Keratinocyte (primary cell): Measurements from ENCODE around the gene ANGPT4. TPM values are rescaled to one million over a fixed set of nuclear protein-coding genes. Genes with fewer than 3 reads are reported as not detected.

Experiments used
- DNase-seq: peaks from one replicate; pipeline ENCODE4 v3.0.0-alpha.2; 2011; ENCODE audit warnings: low read depth, missing footprints, low spot score
- FAIRE-seq: peaks from 2 replicates; lab custom pipeline; 2011; peaks lifted over from hg19 to GRCh38; lab: Jason Lieb, UNC
- H2AFZ ChIP-seq: 2 replicates; pipeline ENCODE4 v1.6.0; 2012; ENCODE audit warnings: low read length, control low read depth, inconsistent platforms; ENCODE audit not compliant: control insufficient read depth
- H3K27ac ChIP-seq: 2 replicates; pipeline ENCODE4 v1.5.1; 2011; ENCODE audit warnings: low read length; ENCODE audit not compliant: control insufficient read depth, insufficient read depth
- H3K27me3 ChIP-seq: 3 replicates; pipeline ENCODE4 v1.6.0; 2011; ENCODE audit warnings: low read length; ENCODE audit not compliant: control insufficient read depth, insufficient read depth; ENCODE audit errors: extremely low read depth
- H3K36me3 ChIP-seq, 2 experiments: 2 replicates in 1 of 2; 3 replicates in 1 of 2; pipeline ENCODE4 v1.5.1; 2011; ENCODE audit warnings: low read length in 2 of 2, mild to moderate bottlenecking in 1 of 2; ENCODE audit not compliant: control insufficient read depth in 2 of 2, insufficient read depth in 2 of 2; ENCODE audit errors: extremely low read depth in 1 of 2
- H3K4me1 ChIP-seq: 3 replicates; pipeline ENCODE4 v1.5.1; 2011; ENCODE audit warnings: low read length; ENCODE audit not compliant: control insufficient read depth, insufficient read depth; ENCODE audit errors: extremely low read depth
- H3K4me2 ChIP-seq: 3 replicates; pipeline ENCODE4 v1.6.0; 2011; ENCODE audit warnings: low read depth, low read length; ENCODE audit not compliant: control insufficient read depth, insufficient read depth; ENCODE audit errors: extremely low read depth
- H3K4me3 ChIP-seq, 3 experiments: fragments of 200-600 bp in 1 of 3; sonication (generic) in 1 of 3; 2 replicates in 2 of 3; 3 replicates in 1 of 3; pipeline ENCODE4 v1.5.1; 2011 to 2016; ENCODE audit warnings: low read length in 3 of 3, mild to moderate bottlenecking in 3 of 3, control low read depth in 2 of 3, inconsistent platforms in 1 of 3, low read depth in 1 of 3, mixed read lengths in 1 of 3, mixed run types in 1 of 3, moderate library complexity in 1 of 3; ENCODE audit not compliant: control insufficient read depth in 2 of 3, insufficient read depth in 2 of 3; ENCODE audit errors: extremely low read depth in 1 of 3
- H3K79me2 ChIP-seq: 2 replicates; pipeline ENCODE4 v1.6.0; 2012; ENCODE audit warnings: low read length; ENCODE audit not compliant: control insufficient read depth, insufficient read depth
- H3K9ac ChIP-seq: 3 replicates; pipeline ENCODE4 v1.6.0; 2011; ENCODE audit warnings: low read length; ENCODE audit not compliant: control insufficient read depth, insufficient read depth; ENCODE audit errors: extremely low read depth
- H3K9me1 ChIP-seq: 3 replicates; pipeline ENCODE4 v1.6.0; 2011; ENCODE audit warnings: low read length; ENCODE audit not compliant: control insufficient read depth, insufficient read depth; ENCODE audit errors: extremely low read depth
- H3K9me3 ChIP-seq: 2 replicates; pipeline ENCODE4 v1.5.1; 2012; ENCODE audit warnings: low read depth, low read length; ENCODE audit not compliant: control insufficient read depth
- H4K20me1 ChIP-seq: 3 replicates; pipeline ENCODE4 v1.6.0; 2011; ENCODE audit warnings: low read length; ENCODE audit not compliant: control insufficient read depth, insufficient read depth; ENCODE audit errors: extremely low read depth
- EZH2 ChIP-seq: IDR thresholded peaks from one replicate; pipeline ENCODE4 v1.6.1; 2012; ENCODE audit warnings: inconsistent platforms, mild to moderate bottlenecking, low read length, moderate library complexity
- dilution Hi-C: fragments of 300-500 bp; cut with MboI; formaldehyde crosslinking; loops from one replicate; pipeline ENCODE4 v1.7.0; 2020; ENCODE audit warnings: low sequenced_read_pairs; ENCODE audit not compliant: extremely low pct_ligation_motif_present
- polyA plus RNA-seq, 5 experiments: library from polyadenylated mRNA; depleted of rRNA in 3 of 5; stranded (reverse) in 3 of 5; stranded (forward) in 1 of 5; unstranded in 1 of 5; fragments of >200 nt; gene quantifications; 1 replicate in 1 of 5; 2 replicates in 3 of 5; 3 replicates in 1 of 5; pipeline versions ENCODE4 v1.2.1 to v1.2.3, GENCODE V29; 2011 to 2012; ENCODE audit warnings: missing spikeins in 2 of 5, low read depth in 1 of 5, low replicate concordance in 1 of 5
- TF ChIP-seq, protein P1 (sequence below), 3 experiments: IDR thresholded peaks in 1 of 3; conservative IDR thresholded peaks in 1 of 3; optimal IDR thresholded peaks in 1 of 3; 2 replicates in 2 of 3; 3 replicates in 1 of 3; pipeline versions ENCODE3 to v1.5.1; 2011; ENCODE audit warnings: low read length in 3 of 3, mild to moderate bottlenecking in 3 of 3, moderate library complexity in 2 of 3, control low read depth in 1 of 3, inconsistent platforms in 1 of 3; ENCODE audit not compliant: insufficient read depth in 2 of 3; ENCODE audit errors: extremely low read depth in 1 of 3

The ANGPT4 gene
- polyA plus RNA-seq, 1 donor (not counting 4 experiments of a cell fraction or from before 2014, with no cell fraction given), result not detected

DNA sequence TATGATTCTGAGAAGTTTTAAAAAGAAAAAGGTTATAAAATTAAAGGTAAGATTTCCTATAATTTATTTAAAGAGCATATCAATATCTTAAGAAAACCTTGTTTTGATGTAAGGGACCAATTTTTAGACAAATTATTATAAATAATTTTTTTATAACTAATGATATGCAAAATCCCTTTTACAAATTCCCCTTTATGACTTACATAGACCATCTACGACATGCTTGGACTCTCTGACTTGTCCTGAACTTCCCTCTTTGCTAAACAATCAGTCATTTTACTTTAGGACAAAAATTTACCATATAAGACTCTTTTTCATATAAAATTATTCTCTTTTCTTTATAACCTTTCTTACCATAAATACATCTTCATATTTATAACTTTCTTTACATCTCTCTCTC is 15.3 kb upstream of the ANGPT4 start:
- Histone ChIP-seq H4K20me1 (no peaks in the 10 kb centered on the region), H3K4me1 (no peaks in the 10 kb centered on the region), H3K27ac (no peak overlapping the region), H3K27me3 (no peaks in the 10 kb centered on the region), H3K9ac (no peak overlapping the region), H3K4me3 (no peak overlapping the region), H3K9me3 (peaks cover 5% of the 10 kb centered on the region), H3K36me3 (no peaks in the 10 kb centered on the region), H3K9me1 (no peaks in the 10 kb centered on the region), H3K4me2 (no peak overlapping the region), H2AFZ (no peak overlapping the region), H3K79me2 (no peaks in the 10 kb centered on the region)
- dilution Hi-C loops, result no loop called here
- FAIRE-seq (no peak), DNase-seq (no peak)
- TF ChIP-seq EZH2, result no peak
- TF ChIP-seq, protein P1, sequence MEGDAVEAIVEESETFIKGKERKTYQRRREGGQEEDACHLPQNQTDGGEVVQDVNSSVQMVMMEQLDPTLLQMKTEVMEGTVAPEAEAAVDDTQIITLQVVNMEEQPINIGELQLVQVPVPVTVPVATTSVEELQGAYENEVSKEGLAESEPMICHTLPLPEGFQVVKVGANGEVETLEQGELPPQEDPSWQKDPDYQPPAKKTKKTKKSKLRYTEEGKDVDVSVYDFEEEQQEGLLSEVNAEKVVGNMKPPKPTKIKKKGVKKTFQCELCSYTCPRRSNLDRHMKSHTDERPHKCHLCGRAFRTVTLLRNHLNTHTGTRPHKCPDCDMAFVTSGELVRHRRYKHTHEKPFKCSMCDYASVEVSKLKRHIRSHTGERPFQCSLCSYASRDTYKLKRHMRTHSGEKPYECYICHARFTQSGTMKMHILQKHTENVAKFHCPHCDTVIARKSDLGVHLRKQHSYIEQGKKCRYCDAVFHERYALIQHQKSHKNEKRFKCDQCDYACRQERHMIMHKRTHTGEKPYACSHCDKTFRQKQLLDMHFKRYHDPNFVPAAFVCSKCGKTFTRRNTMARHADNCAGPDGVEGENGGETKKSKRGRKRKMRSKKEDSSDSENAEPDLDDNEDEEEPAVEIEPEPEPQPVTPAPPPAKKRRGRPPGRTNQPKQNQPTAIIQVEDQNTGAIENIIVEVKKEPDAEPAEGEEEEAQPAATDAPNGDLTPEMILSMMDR (optimal IDR thresholded peaks at IDR 0.05 in 1 of 3, IDR thresholded peaks at IDR 0.05 in 1 of 3, conservative IDR thresholded peaks at IDR 0.05 in 1 of 3; ENCODE audit: extremely low read depth in 1 of 3, insufficient read depth in 2 of 3, low read length in 3 of 3), result no peak

DNA sequence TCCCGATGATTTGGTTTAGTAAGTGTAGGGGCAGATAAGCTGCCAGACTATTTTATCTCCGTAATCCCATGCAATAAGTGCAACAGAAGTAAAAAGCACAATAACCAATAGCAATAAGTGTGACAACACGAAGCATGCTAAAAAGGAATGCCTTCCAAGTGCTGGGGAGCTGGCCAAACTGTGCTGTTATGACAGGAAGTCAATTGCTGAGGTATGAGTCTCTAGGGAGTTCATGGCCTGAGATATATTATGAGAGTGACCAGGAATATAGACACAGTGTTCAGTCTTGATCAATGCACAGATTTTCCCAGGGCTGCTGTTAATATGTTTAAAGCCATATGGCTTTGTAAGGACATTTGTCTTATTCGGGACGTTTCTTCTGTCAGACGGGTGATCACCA is 10.5 kb upstream of the ANGPT4 start:
- no peak overlapping the region for H3K27ac ChIP-seq
- dilution Hi-C loops, result no loop called here
- no peak overlapping the region for H2AFZ ChIP-seq
- no peaks in the 10 kb centered on the region for H3K9me1 ChIP-seq
- H4K20me1 ChIP-seq, result no peaks in the 10 kb centered on the region
- no peaks in the 10 kb centered on the region for H3K4me1 ChIP-seq
- TF ChIP-seq, protein P1 (optimal IDR thresholded peaks at IDR 0.05 in 1 of 3, IDR thresholded peaks at IDR 0.05 in 1 of 3, conservative IDR thresholded peaks at IDR 0.05 in 1 of 3; ENCODE audit: extremely low read depth in 1 of 3, insufficient read depth in 2 of 3, low read length in 3 of 3), result no peak
- TF ChIP-seq EZH2, result no peak
- H3K4me2 ChIP-seq, result no peak overlapping the region
- no peak overlapping the region for H3K4me3 ChIP-seq
- no peak for FAIRE-seq
- no peak for DNase-seq
- peaks cover 1% of the 10 kb centered on the region for H3K9me3 ChIP-seq
- no peak overlapping the region for H3K9ac ChIP-seq
- no peaks in the 10 kb centered on the region for H3K79me2 ChIP-seq
- H3K36me3 ChIP-seq, result no peaks in the 10 kb centered on the region
- no peaks in the 10 kb centered on the region for H3K27me3 ChIP-seq
